ENCODE results near the gene DAPK3.
"Not testable (repeated sequence)": the region's sequence is repeated elsewhere in the genome, so short reads cannot be mapped to it uniquely, and the experiment has no call there.

DAPK3 gene

DNA sequence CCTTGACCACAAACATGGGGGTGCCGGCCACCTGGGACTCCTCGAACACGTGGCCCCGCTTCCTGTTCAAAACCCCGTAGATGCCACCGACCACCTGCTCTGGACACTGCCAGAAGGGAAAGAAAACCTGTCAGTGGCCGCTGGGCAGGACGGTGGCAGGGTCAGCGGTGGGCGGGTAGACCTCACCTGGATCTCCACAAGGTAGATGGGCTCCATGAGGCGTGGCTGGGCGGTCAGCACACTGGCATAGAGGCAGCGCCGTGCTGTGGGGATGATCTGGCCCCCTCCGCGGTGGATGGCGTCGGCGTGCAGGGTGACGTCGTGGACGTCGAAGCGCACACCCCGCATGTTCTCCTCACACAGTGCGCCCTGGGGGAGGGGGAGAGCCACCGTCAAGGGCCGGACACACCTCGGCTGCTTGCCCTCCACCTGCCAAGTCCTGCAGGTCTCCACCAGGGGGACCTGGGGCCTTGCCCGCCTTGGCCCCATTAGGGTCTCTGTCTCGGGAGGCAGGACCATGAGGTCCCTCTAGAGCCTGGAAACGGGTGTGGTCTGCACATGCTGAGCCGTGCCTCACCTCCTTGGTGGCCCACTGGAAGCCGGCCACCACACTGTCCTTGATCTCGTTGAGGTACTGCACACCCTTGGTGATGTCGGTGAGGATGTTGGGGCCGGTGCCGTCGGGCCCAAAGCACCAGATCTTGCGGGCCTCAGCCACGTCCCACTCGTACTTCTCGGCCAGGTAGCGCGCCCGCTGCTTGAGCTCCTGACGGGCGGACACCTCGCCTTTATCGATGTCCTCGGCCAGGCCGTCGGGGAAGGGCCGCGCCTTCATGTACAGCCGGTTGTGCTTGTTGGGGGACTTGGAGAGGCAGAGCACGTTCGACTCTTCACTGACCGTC lies 6.6 kb upstream of the DAPK3 start:
- no peak for DNase-seq

DNA sequence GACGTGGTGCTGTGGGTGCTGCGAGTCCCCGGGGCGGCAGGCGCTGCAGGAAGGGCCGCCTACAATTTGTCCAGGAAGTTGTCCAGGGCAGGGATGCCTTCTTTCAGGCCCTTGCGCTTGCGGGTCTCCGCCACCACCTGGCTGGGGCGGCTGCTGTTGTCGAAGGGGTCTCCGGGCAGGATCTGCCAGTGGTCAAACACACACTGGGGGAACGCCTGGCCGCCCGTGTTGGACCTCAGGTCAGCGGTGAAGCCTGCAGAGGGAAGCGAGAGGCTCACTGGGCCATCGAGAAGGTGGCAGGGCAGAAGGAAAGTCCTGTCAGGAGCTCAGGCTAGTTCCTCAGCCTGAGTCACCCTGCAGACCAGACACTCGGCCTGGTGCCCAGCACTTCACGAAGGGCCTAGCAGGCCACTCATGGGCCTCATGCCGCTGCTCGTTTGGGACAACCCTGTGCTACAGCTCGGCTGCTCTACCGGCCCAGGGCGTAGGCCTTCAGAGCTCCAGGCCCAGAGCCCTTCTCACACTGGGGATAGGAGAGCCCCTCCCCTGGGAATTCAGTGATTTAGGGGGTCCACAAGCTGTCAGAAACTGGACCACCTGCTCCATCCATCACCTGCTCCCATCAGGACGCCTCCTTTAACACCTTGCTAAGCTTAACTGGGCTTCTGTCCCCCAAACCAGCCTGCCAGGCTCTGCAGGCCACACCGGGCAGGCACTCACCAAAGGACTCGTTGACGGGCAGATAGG lies 5.8 kb upstream of the DAPK3 start:
- DNase-seq, result no peak

DNA sequence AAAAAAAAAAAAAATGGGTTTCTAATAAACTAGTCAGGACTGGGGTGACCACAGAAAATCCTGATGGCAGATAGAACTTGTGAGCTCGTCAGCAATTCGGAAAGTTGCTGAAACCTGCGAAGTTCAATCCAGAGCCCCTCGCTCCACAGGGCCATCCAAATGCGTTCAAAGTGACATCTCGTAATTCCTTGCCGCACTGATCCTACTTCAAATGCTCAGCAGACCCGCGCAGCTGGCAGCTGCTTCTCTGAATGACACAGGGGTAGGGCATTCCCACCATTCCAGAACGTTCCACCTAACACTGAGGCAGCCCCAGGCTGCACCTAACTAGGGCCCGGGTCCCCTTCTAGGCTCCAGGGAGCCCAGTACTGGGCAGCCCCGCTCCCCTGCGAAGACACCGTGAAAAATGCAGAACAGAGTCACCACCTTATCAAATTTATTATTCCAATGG lies 4.8 kb upstream of the DAPK3 start:
- DNase-seq, result no peak

DNA sequence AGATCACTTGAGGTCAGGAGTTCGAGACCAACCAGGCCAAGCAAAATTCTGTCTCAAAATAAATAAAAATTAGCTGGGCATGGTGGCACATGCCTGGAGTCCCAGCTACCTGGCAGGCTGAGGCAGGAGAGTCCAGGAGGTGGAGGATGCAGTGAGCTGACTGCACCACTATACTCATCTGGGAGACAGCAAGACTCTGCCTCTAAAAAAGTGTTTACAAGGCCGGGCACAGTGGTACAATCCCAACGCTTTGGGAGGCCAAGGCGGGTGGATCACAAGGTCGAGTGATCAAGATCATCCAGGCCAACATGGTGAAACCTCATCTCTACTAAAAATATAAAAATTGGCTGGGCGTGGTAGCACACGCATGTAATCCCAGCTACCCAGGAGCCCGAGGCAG lies 4.2 kb upstream of the DAPK3 start:
- DNase-seq, result no peak

DNA sequence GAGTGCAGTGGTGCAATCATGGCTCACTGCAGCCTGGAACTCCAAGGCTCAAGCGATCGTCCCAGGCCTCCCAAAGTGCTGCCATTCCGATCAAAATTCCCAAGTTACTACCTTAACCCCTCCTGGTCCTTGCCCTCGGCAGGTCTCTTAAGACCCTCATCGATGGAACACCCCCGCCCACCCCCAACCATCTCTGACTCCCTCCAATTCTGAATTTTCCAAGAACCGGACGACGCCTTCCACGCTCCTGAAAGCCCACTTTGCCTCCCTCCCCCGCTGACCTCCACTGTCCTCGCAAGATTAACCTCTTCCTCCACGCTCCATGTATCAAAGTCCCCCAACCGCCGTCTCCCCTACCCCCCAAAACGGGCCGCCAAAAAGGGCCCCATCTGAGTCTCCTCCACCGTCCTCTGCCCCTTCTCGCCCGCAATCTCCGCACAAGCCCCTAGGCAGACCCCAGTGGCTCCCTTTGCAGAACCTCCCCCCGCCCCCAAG lies 539 bp downstream of the DAPK3 start:
- DNase-seq, result no peak

DNA sequence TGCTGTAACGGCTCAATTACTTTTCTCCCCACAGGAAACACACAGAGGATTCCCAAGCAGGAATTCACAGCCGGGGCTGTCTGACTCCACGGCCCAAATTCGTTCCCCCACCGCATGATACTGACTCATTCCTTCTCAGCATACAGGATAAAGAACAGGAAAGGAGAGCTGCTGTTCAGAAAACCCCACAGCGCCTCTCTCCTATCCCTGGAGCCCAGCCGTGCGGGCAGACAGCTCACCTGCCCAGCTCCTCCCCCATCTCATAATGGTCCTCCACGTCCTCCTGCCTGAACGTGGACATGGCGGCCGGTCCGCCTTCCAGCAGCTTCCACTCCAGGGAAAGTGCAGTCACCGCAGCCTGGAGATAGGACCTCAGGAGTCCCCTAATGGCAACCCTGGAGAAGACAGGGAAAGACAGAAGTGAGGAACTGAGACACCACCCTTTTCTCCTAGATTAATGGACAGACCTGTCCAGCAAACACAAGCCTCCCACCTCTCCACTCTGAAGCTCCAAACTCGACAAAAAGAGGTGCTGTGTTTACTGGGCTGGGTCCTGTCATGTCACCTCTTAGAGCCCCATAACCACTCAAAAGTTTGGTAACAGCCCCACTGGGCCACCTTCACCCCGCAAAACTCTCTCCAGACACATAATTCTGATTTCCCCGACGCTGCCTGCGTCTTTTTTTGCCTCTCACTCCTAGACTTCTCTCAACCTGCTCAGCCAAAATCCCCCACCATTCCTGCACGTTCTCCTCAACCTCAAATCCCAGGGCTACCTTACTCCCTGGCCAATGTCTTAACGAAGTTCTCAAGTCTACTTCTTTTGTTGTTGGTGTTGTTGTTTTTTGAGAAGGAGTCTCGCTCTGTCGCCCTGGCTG lies 1.2 kb downstream of the DAPK3 start:
- DNase-seq, result no peak

DNA sequence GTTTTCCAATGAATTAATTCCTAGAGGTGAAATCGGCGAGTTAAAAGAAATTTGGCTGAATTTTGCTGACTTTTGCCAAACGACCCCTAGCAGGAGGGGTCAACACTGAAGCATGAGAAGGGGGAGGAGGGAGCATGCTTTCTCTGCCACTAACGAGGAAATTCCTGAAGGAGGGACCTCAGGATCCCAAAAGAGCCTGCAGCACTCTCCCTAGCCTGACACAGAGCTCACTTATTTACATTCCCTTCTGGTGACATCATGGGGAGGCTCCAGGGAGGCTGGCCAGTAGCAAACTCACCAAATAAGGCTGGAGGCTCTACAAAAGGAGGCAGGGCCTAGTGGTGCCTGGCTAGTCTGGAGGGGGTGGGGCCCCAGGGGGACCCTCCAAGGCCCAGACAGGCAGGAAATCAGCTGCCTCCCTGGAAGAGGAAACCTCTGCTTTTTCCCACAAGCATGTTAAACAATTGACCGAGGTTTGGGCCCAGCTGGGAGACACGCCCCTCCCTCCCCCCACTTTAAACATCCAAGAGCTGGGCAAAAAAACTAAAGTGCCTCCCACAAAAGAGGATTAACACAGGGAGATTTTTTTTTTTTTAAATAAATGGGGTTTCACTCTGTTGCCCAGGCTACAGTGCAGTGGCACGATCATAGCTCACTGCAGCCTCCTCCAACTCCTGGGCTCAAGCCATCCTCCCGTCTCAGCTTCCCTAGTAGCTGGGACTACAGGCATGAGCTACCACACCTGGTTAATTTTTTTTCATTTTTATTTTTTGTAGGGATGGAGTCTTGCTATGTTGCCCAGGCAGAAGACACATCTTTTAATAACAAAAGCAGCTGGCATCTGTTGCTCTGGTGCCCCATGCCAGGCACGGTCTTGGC lies 2.1 kb downstream of the DAPK3 start:
- peak; percentile 26 for DNase-seq

DNA sequence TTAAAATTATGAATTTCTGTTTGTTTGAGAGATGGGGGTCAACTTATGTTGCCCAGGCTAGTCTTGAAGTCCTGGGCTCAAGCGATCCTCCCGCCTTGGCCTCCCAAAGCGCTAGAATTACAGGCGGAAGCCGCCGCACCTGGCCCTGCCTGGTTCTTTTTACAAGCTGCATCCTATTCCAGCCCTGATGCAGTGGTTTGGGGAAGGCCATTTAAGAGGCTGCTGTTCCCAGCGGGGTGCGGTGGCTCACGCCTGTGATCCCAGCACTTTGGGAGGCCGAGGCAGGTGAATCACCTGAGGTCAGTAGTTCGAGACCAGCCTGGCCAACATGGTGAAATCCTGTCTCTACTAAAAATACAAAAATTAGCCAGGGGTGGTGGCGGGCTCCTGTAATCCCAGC lies 2.9 kb downstream of the DAPK3 start:
- DNase-seq, result not testable (repeated sequence)

DNA sequence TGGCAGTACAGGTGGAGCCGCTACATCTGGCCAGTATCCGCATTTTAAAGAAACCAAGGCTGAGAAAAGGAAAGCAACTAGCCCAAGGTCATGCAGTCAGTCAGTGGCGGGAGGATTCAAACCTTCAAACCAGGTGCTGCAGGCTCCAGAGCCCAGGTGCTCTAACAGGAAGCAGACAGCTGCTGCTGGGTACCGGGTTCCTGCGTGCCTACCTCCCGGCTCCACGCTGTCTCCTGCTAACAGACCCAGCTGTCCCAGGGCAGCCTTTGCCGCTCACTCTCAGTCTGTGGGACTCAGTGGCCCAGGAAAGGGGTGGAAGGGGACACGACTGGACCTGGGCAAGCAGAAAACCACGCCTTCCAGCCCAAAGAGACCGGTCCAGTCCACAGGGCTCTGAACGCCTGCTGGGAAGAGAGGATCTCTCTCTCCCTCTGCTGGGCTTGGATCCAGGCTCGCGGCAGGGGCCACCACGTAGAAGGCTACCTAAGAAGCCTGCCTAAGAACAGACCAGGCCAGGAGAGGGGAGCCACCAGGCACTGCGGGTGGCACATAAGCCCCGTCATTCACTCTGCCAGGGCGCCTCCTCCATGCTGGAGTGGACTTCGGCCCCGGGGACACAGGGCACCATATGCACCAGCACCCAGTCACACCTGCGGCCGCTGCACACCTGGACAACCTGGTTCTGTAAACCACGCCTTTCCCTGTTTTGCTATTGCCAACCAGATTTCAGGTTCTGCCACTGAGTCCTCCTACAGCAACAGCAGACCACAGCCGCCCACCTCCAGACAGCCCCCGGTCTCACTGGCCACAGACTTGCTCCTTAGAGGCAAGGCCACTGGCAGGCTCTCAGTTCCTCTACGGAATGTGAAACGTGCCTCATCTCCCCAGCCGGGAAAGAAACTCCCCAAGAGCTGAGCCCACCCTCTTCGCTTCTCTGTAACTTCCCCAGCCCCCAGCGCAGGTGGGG lies 4.6 kb downstream of the DAPK3 start:
- DNase-seq, result no peak

DNA sequence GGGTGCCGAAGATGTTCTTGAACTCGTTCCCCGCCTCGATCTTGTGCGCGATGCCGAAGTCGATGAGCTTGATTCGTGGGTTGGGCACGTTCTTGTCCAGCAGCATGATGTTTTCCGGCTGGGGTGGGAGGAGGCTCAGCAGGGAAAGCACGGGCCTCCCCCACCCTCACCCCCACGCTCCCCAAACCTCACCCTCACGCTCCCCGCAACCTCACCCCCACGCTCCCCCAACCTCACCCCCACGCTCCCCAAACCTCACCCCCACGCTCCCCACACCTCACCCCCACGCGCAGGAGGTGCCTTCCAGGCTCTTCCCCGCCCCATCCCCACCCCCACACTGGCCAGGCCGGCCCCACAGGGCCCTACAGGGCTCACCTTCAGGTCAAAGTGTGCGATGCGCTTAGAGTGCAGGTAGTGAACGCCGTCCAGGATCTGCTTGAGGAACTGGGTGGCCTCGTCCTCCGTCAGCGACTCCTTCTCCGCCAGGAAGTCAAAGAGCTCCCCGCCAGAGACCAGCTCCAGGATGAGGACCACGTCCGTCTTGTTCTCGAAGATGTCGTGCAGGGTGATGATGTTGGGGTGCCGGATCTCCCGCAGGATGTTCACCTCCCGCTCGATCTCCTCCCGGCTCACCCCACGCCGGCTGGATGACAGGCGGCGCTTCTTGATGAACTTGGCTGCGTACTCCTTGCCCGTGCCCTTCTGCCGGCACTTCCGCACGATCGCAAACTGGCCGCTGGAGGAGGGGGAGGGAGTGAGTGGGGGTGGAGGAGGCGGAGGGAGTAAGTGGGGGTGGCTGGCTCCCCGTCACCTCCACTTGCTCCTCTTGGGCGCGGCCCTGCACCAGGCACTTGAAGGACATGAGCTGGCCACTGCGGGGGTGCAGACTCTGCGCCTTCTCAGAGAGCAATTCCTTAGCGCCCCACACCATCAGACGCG lies 6.4 kb downstream of the DAPK3 start:
- no peak for DNase-seq

DNA sequence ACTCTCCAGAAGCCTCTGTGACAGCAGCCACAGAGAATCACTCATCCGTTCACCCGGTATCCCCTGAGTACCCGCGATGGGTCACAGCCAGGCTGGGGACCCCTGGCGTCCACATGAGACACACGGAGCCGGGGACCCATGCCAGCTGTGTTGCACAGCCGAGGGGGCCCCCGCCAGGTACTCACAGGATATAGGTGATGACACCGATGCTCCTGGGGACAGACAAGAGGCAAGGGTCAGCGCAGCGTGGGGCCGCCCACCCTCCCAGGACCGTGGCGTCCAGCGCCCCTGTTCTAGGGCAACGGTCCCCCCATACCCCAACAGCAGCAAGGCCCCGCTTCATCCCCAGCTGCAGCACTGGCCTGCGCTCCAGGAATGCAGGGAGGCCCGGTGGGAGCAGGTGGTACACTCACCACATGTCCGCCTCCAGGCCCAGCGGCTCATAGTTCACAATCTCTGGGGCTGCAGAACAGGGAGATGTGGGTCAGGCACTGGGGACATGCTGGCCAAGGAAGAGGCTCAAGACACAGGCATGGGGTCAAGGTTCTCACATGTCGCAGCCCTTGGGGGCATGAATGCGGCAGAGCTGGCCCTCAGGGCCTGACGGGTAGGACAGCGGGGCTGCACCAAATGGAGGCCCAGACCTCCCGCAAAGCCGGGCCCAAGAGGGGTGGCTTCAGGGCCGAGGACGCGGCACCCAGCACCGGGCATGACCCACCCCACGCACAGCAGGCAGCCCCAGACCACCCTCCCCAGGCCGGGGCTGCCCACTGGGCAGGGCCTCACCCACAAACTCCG lies 7.2 kb downstream of the DAPK3 start:
- no peak for DNase-seq

DNA sequence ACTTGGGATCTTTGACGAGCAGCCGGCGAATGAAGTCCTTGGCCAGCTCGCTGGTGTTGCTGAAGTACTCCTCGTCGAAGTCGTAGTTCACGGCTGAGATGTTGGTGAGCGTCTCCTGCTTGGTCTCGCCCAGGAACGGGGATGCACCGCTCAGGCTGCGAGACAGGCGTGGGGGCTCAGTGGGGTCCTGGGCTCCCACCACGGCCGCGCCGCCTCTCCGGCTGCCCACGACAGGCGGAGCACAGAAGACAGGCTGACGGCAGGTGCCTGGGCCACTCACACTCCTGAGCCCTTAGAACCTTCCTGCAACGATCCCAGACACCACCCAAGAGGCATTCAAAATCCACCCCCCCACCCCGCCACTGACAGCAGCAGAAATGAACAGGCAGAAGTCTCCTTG lies 9.9 kb downstream of the DAPK3 start:
- no peak for DNase-seq

DNA sequence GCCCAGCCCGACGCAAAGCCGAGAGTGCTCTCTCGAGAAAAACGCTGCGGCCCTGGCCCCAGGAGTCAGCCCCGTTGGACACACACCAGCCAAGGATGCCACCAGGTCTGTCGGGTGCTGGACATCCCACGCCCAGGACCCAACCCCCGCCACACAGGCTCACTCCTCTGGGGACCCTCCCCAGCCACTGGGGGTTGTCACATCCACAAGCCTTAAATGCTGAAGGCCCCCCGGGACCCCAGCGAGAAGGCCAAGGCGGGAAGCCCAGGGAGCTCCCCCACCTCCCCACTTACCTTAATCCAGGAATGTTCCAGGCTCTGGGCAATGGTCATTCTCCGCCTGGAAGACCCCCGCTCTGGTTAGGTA lies 11.2 kb downstream of the DAPK3 start:
- DNase-seq, result no peak

DNA sequence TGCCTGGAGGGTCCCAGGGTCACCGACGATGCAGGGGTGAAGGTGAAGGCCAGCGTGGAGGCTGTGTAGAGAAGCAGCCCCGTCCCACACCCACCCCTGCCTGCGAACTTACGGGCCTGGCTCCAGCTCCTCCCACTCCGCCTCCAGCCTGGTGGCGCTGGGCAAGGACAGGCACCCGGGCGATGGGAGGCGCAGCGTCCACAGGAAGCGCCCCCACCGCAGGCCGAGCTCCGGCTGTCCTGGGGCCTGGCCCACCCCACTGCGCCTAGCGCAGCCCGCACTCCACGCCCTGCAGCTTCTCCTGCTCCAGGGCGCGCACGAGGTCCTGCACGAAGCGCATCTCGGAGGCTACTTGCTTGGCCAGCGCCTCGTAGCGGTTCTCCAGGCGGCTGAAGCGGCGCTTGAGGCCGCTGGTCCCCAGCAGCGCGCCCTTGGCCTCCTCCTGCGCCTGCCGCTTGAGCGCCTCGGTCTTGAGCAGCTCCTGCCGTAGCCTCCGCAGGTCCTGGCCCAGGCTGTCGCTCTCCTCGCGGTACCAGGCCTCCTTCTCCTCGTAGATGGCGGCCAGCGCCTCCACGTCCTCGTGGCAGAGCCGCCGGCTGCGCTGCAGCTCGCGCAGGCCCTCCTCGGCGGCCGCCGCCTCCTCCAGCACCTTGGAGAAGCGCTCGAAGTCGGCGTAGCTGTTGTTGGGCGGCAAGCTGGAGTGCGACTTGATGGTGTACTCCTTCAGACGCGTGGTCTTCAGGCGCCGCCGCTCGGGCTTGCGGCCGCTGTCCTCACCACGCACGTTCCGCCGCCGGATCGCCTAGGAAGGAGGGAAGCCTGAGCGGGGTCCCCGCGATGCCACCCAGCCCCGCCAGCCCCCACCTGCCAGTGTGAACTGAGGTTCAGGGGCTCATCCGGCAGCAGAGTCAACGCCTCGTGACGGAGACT lies 11.8 kb downstream of the DAPK3 start:
- no peak for DNase-seq

DNA sequence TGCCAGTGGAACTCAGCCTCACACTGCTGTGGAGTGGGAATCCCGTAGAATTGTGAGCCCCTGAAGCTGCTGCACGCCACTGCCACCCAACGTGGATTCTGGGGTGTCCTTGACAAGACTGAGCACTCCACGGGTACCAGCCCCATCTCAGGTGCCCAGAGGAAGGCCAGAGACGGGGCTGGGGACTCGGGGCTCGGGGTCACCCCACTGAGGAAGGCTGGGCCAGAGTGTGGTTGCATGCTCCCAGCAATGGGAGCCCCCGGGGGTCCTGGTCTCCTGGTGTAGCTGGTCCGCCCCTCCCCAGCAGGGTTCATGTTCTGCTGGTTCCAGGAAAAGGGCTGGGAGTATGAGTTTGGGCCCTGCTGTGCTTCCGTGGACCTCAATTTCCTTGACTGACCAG lies 15.2 kb downstream of the DAPK3 start:
- no peak for DNase-seq

DNA sequence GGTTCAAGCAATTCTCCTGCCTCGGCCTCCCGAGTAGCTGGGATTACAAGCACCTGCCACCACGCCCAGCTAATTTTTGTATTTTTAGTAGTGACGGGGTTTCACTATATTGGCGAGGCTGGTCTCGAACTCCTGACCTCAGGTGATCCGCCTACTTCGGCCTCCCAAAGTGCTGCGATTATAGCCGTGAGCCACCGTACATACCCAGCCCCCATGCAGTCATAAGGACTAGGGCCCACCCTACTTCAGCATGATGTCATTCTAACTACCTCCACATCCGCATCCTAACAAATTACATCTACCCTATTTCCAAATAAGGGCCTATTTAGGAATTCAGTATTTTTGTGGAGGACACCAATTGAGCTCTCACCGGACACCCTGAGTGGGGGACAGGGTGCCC lies 15.6 kb downstream of the DAPK3 start:
- DNase-seq, result not testable (repeated sequence)

DNA sequence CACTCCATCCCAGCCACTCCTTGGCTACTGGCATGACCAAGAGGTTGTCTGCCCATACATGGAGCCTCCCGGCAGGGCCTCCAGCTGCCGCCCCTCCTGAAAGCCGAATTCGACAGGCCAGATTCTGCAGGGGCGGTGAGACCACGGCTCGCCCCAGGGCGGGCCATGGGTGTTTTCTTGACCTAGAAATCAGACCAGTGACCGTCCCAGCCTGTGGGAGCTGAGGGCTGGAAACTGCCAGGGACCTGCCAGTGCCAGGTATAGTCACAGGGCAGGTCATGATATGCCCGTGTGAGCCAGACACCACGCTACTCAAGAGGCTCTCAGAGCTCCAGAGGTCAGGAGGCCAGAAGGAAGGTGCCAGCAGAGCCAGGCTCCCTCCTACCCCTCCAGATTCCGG lies 16.8 kb downstream of the DAPK3 start:
- DNase-seq, result no peak

Data from MV-4-11 (cell line).